ENCODE data around the gene DICER1.
"Not testable (repeated sequence)": the region's sequence is repeated elsewhere in the genome, so short reads cannot be mapped to it uniquely, and the experiment has no call there.

DICER1 gene

GRCh38 chr14:95185033-95185766 is 27.9 kb upstream of the DICER1 start:
- DNase-seq: no peak

- no peak for DNase-seq
Observed at GRCh38 chr14:95184413-95184790, 27.1 kb upstream of the DICER1 start.

- DNase-seq: no peak
Observed at GRCh38 chr14:95183532-95184412, 26.4 kb upstream of the DICER1 start.

GRCh38 chr14:95183082-95183481 is 25.8 kb upstream of the DICER1 start:
- no peak for DNase-seq

- DNase-seq: no peak
Observed at GRCh38 chr14:95182379-95182778, 25.1 kb upstream of the DICER1 start.

GRCh38 chr14:95180966-95181741 is 23.8 kb upstream of the DICER1 start:
- DNase-seq: no peak

- DNase-seq: not testable (repeated sequence)
Observed at GRCh38 chr14:95175670-95176069, 18.3 kb upstream of the DICER1 start.

- DNase-seq: no peak
Observed at GRCh38 chr14:95174184-95174792, 17.0 kb upstream of the DICER1 start.

- no peak for DNase-seq
Observed at GRCh38 chr14:95173518-95173917, 16.2 kb upstream of the DICER1 start.

GRCh38 chr14:95167177-95167576 is 9.8 kb upstream of the DICER1 start:
- DNase-seq: no peak

- no peak for DNase-seq
Observed at GRCh38 chr14:95165517-95165916, 8.2 kb upstream of the DICER1 start.

GRCh38 chr14:95164506-95164905 is 7.2 kb upstream of the DICER1 start:
- no peak for DNase-seq

GRCh38 chr14:95163666-95164065 is 6.3 kb upstream of the DICER1 start:
- DNase-seq: no peak

- no peak for DNase-seq
Observed at GRCh38 chr14:95163132-95163531, 5.8 kb upstream of the DICER1 start.

- DNase-seq: no peak
Observed at GRCh38 chr14:95162641-95163040, 5.3 kb upstream of the DICER1 start.

GRCh38 chr14:95157048-95157326 is 342 bp downstream of the DICER1 start:
- no peak for DNase-seq

- peak; percentile 38 for DNase-seq
Observed at GRCh38 chr14:95156161-95157047, 925 bp downstream of the DICER1 start.

- no peak for DNase-seq
Observed at GRCh38 chr14:95155045-95155444, 2.3 kb downstream of the DICER1 start.

GRCh38 chr14:95153866-95154265 is 3.5 kb downstream of the DICER1 start:
- no peak for DNase-seq

- no peak for DNase-seq
Observed at GRCh38 chr14:95151561-95151960, 5.8 kb downstream of the DICER1 start.

- no peak for DNase-seq
Observed at GRCh38 chr14:95150910-95151309, 6.4 kb downstream of the DICER1 start.

GRCh38 chr14:95149441-95149840 is 7.9 kb downstream of the DICER1 start:
- no peak for DNase-seq

All from activated naive CD4-positive, alpha-beta T cell treated with Interleukin-2 at 50 U/mL for 16 hours (primary cell).